Skeletal muscle tissue (tissue), 4 donors: Measurements from ENCODE around the gene SYNPO. TPM values are rescaled to one million over a fixed set of nuclear protein-coding genes. Genes with fewer than 3 reads are reported as not detected.

Experiments used
- H3K27ac ChIP-seq: one replicate; pipeline ENCODE4 v1.7.0; 2013; ENCODE audit warnings: mild to moderate bottlenecking, low read depth, low read length, inconsistent platforms
- H3K27me3 ChIP-seq, 3 donors: one replicate each; pipeline ENCODE4 v1.7.0; 2013; ENCODE audit warnings: low read length in 3 of 3; ENCODE audit not compliant: control insufficient read depth in 3 of 3, insufficient read depth in 3 of 3
- H3K36me3 ChIP-seq, 3 donors: one replicate each; pipeline ENCODE4 v1.7.0; 2013; ENCODE audit warnings: low read length in 3 of 3; ENCODE audit not compliant: control insufficient read depth in 3 of 3, insufficient read depth in 3 of 3
- H3K4me1 ChIP-seq, 3 donors: one replicate each; pipeline ENCODE4 v1.7.0; 2013; ENCODE audit warnings: low read length in 3 of 3, mild to moderate bottlenecking in 3 of 3; ENCODE audit not compliant: control insufficient read depth in 3 of 3, insufficient read depth in 3 of 3
- H3K4me3 ChIP-seq, 3 donors: one replicate each; pipeline ENCODE4 v1.7.0; 2013; ENCODE audit warnings: low read length in 3 of 3
- H3K9ac ChIP-seq, 3 donors: one replicate each; pipeline ENCODE4 v1.7.0; 2013; ENCODE audit warnings: low read length in 3 of 3, mild to moderate bottlenecking in 3 of 3, moderate library complexity in 2 of 3, low read depth in 1 of 3
- H3K9me3 ChIP-seq, 3 donors: one replicate each; pipeline ENCODE4 v1.7.0; 2013; ENCODE audit warnings: low read length in 3 of 3; ENCODE audit not compliant: control insufficient read depth in 3 of 3
- total RNA-seq: library from RNA; depleted of rRNA; stranded (reverse); fragments of >200 nt; gene quantifications from one replicate; pipeline ENCODE4 v1.2.3, GENCODE V29; 2014
- donor health status: Osteomylitis.

SYNPO gene
- total RNA-seq, 1 donor from 2014 or later: 6.3 TPM

DNA sequence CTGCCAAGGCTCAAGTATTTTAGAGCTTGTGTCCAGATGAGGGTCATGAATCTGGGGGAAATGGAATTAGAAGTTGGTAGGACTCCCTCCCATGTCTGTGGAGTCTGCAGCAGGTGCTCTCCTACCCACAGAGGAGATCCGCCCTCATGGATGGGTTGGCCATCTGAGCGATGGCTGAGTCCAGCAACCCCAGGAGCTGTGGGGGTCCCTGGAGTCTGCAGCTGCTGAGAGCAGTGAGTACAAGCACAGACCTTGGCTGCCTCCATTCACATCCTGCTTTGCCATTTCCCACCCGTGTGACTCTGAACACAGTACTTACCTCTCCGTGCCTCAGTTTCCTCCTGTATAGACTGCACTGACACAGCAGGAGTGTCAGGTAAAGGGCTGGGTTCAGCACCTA lies 25.8 kb upstream of the SYNPO start:
- Histone ChIP-seq H3K27ac (peak overlapping the region; percentile 99), H3K27me3 (no peaks in the 10 kb centered on the region), H3K36me3 (no peaks in the 10 kb centered on the region), H3K9ac (peak overlapping the region in 2 of 3 donors; percentile 40 to 76), H3K4me3 (peak overlapping the region in 2 of 3 donors; percentile 35 to 59), H3K9me3 (no peaks in the 10 kb centered on the region), H3K4me1 (peaks cover 94 to 98% (median 96%) of the 10 kb centered on the region in 3 donors)

DNA sequence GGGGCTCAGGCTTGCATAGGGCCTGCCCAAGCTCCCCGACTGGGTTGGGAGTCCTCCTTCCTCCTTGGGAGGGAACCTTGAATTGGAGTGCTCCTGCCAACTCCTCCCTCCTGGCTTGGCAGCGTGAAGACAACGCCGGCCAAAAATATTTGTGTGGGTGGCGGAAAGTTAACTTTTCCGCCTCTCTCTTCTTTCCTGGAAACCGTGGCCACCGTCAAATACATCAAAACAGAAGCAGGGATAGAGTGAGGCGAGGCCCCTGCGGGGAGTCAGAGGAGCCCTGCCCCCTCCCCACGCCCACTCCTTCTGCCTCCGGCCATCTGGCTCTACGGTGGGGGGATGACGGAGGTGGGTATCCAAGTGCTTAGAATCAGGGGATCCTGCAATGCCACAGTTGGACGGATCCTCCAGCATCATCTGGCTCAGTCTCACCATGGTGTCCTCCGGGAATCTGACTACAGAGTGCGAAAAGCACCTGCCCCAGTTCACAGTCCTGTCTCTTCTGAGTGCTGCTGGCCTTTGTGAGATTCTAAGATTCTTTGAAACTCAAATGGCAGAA lies 25.2 kb upstream of the SYNPO start:
- Histone ChIP-seq H3K36me3 (no peaks in the 10 kb centered on the region), H3K4me3 (peak overlapping the region in 2 of 3 donors; percentile 41 to 59), H3K9me3 (no peaks in the 10 kb centered on the region), H3K9ac (peak overlapping the region; percentile 28 to 76 (median 61)), H3K4me1 (peaks cover 92 to 96% (median 95%) of the 10 kb centered on the region in 3 donors), H3K27me3 (no peaks in the 10 kb centered on the region), H3K27ac (peak overlapping the region; percentile 99)

GRCh38 chr5:150616024-150616470 lies 24.4 kb upstream of the SYNPO start:
- no peaks in the 10 kb centered on the region for H3K27me3 ChIP-seq
- H3K9ac ChIP-seq: peak overlapping the region in 2 of 3 donors; percentile 37 to 66
- no peaks in the 10 kb centered on the region for H3K36me3 ChIP-seq
- H3K4me3 ChIP-seq: peak overlapping the region in 1 of 3 donors; percentile 45
- peak overlapping the region; percentile 99 for H3K27ac ChIP-seq
- peaks cover 83 to 88% (median 87%) of the 10 kb centered on the region in 3 donors for H3K4me1 ChIP-seq
- H3K9me3 ChIP-seq: no peaks in the 10 kb centered on the region

DNA sequence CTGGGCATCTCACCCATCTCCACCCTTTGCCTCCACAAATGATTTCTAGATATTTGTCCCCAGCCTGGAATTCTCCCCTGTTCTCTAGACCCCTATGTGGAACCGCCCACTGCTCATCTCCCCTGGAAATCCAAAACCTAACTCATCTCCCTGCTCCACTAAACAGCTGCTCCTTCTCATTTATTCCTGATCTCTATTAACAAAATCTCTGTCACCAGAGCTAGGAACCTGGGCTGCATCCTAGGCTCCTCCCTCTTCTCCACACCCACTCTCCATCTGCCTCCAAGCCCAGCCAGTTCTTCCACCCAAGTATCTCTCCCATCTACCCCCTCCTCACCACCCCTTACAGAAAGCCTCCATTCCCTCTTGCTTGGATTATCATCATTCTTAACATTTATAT lies 24.0 kb upstream of the SYNPO start:
- Histone ChIP-seq H3K27me3 (no peaks in the 10 kb centered on the region), H3K36me3 (peaks cover 0 to under 1% (median 0%) of the 10 kb centered on the region in 3 donors), H3K4me3 (peak overlapping the region in 1 of 3 donors; percentile 45), H3K9me3 (no peaks in the 10 kb centered on the region), H3K4me1 (peaks cover 80 to 83% (median 83%) of the 10 kb centered on the region in 3 donors), H3K27ac (peak overlapping the region; percentile 99), H3K9ac (peak overlapping the region in 2 of 3 donors; percentile 37 to 66)

DNA sequence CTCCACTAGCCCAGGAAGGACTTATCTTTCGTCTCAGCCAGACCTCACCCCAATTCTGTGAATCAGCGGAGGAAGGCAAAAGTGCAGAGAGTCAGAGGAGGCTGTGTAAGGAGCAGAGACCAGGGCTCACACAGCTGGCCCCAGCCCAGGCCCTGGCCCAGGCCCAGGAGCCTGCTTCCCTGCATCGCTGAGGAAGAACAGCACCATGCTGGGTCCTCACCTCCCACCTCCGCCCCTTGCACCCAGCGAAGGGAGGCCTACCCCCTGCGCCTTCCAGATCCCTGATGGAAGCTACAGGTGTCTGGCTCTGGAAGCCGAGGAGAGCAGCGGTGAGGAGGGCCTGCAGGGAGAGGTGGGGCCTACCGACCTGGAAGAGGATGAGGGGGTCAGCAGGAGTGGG lies 22.3 kb upstream of the SYNPO start:
- Histone ChIP-seq H3K4me3 (no peak overlapping the region), H3K4me1 (peaks cover 67 to 83% (median 80%) of the 10 kb centered on the region in 3 donors)

GRCh38 chr5:150618588-150619281 lies 21.7 kb upstream of the SYNPO start:
- Histone ChIP-seq H3K4me3 (peak overlapping the region in 1 of 3 donors; percentile 1), H3K9me3 (no peaks in the 10 kb centered on the region), H3K27me3 (no peaks in the 10 kb centered on the region), H3K36me3 (peaks cover 0 to 12% (median 5%) of the 10 kb centered on the region in 3 donors), H3K4me1 (peaks cover 61 to 83% (median 80%) of the 10 kb centered on the region in 3 donors), H3K9ac (peak overlapping the region in 1 of 3 donors; percentile 69), H3K27ac (peak overlapping the region; percentile 69)

More for the DNA sequence above, 22.3 kb upstream of the SYNPO start:
- H3K9me3 ChIP-seq: no peaks in the 10 kb centered on the region
- peaks cover 0 to 12% (median 5%) of the 10 kb centered on the region in 3 donors for H3K36me3 ChIP-seq
- H3K27me3 ChIP-seq: no peaks in the 10 kb centered on the region
- H3K27ac ChIP-seq: peak overlapping the region; percentile 69
- H3K9ac ChIP-seq: peak overlapping the region in 1 of 3 donors; percentile 69

DNA sequence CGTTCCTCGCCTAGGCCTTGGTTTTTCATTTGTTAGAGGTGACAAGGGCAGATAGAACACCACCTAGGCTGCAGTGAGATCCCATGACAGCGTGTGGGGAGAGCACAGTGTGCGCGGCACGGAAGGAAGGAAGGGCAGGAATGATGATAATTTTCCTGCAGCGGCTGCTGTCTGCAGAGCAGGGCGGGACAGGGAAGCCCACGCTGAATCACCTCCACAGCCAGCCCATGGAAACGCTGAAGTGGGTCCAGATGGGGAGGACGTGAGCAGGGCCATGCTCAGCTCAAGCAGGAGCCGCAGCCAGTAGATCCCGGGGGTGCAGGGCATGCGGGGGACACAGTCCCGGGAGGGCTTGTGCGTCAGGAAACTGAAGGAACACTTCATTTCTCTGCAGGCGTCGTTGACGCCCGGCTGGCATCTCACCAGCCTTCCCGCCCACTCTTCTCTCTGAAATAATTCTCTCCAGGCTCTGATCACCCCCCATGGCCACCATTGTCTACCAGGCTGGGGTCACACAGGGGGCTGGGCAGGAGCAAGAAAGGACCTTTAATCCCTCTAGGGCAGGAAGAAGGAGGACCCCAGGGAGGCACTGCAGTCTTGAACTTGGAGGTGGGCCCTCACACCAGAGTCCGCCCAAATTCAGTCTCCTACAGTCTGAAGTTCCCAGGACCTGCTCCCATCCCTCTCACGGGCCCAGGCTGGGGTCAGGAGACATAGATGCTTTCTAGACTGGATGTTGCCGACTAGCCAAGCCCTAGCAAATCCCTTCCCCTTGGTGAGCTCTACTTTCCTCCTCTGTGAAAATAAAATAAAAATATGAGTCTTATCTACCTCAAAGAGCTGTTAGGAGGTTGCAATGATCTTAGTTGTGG lies 20.9 kb upstream of the SYNPO start:
- Histone ChIP-seq H3K9ac (peak overlapping the region in 2 of 3 donors; percentile 21 to 69), H3K4me1 (peaks cover 59 to 81% (median 78%) of the 10 kb centered on the region in 3 donors), H3K36me3 (peaks cover 0 to 12% (median 5%) of the 10 kb centered on the region in 3 donors), H3K27me3 (no peaks in the 10 kb centered on the region), H3K4me3 (peak overlapping the region in 2 of 3 donors; percentile 1 to 13), H3K9me3 (no peaks in the 10 kb centered on the region), H3K27ac (peak overlapping the region; percentile 69)

GRCh38 chr5:150621301-150621700 lies 19.2 kb upstream of the SYNPO start:
- Histone ChIP-seq H3K9ac (no peak overlapping the region), H3K4me3 (no peak overlapping the region), H3K27me3 (no peaks in the 10 kb centered on the region), H3K36me3 (peaks cover 0 to 20% (median 5%) of the 10 kb centered on the region in 3 donors), H3K27ac (no peak overlapping the region), H3K4me1 (peaks cover 48 to 77% (median 65%) of the 10 kb centered on the region in 3 donors), H3K9me3 (no peaks in the 10 kb centered on the region)

DNA sequence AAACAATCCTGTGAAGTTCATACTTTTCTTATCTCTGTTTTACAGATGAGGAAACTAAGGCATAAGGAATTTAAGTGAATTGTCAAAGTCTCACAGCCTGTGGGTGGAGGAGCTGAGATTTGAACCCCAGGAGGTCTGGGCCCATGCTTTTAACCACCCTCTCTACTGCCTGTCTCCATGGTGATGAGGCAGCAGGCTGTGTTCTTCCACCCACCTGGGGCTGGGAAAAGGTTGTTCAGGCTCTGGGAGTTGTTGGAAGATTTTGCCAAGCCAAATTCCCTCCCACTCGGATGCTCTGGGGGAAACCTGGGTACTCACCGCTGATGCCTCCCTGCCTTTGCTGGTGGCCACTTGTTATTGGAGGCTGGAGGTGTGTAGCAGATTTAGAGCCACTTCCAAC lies 18.3 kb upstream of the SYNPO start:
- H3K27me3 ChIP-seq: no peaks in the 10 kb centered on the region
- peaks cover 47 to 77% (median 65%) of the 10 kb centered on the region in 3 donors for H3K4me1 ChIP-seq
- peak overlapping the region; percentile 9 for H3K27ac ChIP-seq
- peak overlapping the region in 1 of 3 donors; percentile 84 for H3K9ac ChIP-seq
- no peak overlapping the region for H3K4me3 ChIP-seq
- H3K9me3 ChIP-seq: no peaks in the 10 kb centered on the region
- H3K36me3 ChIP-seq: peaks cover 0 to 20% (median 5%) of the 10 kb centered on the region in 3 donors
